ENCODE measurements around the gene CRTC3.
A peak's percentile ranks its signal among the peaks of the same experiment; 100 is the strongest.

CRTC3 gene

DNA sequence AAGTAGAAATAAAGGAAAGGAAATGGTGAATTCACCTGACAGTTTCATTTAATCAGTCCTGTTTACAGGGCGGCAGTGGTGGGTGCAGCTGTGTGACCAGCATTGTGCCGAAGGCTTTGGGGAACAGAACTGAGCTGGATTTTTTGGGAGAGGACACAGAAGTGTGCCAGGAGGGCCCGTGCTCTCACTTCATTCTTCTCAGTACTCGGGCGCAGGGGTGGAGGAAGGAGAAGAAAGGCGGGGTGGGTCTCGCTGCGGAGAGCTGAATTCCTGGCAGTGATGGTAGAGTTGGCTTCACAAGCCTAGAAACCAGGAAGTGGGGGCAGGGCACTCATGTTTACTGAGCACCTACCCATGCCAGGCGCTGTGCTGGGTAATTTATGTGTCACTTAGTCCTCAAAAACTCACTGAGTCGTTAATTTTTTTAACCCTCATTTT lies 64.6 kb downstream of the CRTC3 start:
- DNase-seq (ENCODE audit: low spot score) = peak; percentile 94

DNA sequence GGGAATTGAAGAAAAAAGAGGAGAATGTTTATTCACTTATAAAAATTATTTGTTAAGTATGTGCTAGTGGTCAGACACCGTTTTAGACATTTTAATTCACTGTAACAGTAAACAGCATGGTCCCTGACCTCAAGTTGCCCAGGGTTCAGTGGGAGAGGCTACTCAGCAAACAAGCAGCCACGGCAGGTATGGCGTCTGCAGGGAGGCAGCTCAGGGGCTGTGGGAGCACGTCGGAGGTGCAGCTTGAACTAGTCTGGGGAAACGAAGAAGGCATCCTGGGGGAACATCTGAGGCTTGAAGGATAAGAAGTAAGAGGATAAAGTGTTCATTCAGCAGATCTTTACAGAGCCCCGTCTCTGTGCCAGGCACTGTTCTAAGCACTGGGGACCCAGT lies 66.0 kb downstream of the CRTC3 start:
- DNase-seq (ENCODE audit: low spot score) = no peak

GRCh38 chr15:90596943-90597342 lies 67.2 kb downstream of the CRTC3 start:
- no peak for DNase-seq (ENCODE audit: low spot score)

DNA sequence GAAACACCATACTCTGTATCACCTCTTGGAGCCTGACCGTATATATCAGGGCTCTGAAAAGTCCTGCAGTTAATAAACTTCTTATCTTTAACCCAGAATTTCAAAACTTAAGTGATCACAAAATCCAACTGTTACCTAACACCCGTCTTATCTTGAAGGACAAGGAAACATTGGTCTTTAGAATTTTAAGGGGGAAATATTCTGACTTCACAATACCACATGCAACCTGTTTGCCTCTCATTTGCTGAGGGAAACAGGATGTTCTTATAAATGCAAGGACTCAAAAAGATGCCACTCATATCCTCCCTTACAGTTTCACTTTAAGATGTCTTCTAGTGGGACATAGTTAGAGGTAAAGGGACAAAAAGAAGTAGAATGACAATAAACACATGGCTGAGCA lies 67.9 kb downstream of the CRTC3 start:
- DNase-seq (ENCODE audit: low spot score) = peak; percentile 56

DNA sequence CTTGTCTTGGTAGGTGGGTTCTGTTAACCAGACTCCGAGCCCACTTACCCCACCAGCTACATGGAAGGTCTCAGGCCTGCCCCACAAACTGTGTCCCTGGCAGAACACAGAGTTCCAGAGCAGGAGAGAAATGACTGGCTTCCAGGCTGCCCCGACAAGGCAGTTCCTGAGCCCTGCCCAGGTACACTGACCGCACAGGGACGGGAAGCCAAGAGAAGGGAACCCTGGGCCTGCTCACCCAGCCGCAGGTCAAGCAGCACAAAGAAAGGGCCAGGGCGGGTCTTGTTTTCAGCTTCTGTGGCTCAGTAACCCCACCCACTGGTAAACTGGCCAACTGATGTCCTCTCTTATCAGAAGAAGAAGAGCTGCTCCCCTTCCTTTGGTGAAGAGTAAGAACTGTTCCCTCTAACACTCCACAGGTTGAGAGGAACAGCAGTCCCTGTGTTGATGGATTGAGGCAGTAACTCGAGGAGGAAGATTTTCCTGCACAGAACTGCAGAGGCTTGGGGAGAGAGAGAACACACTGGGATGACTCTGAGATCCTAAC lies 68.4 kb downstream of the CRTC3 start:
- no peak for DNase-seq (ENCODE audit: low spot score)

DNA sequence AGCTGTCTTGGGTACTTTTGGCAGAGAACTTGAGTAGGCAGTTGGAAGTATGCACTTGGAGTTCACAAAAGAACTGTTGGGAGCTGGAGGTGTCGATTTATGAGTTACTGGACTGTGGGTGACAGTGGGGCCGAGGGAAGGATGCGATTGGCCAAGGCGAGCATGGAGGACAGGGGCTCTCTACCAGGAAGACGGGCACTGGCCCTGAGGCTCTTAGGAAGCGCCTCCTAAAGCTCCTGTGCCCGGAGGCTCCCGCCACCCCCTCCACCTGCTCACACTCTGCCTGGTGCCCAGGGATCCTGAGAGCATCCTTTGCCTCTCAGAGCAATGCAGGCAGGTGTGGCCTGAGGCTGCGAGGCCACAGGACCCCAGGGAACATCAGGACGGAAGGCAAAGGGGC lies 69.0 kb downstream of the CRTC3 start:
- DNase-seq (ENCODE audit: low spot score) = no peak

GRCh38 chr15:90599116-90599515 lies 69.4 kb downstream of the CRTC3 start:
- no peak for DNase-seq (ENCODE audit: low spot score)

DNA sequence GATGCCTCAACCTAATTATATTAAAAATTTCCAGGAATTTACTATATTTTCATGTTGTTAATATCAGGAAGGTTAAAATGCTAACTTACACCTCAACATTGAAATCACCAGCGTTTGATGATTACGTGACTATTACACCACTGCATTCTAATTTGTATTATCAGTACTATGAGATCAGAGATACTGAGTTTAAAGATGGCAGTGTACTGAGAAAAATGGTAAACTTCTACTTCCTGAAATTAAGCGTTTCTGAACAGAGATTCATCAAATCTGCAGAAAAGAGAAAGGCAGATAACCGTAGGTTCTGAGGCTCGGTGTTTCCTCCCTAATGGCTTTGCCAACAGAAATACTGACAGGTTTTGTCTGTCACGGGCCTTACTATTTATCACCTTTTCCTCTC lies 69.9 kb downstream of the CRTC3 start:
- DNase-seq (ENCODE audit: low spot score) = no peak

- DNase-seq (ENCODE audit: low spot score) = no peak
Observed at GRCh38 chr15:90600954-90601353, 71.2 kb downstream of the CRTC3 start.

GRCh38 chr15:90603893-90604292 lies 74.2 kb downstream of the CRTC3 start:
- peak; percentile 51 for DNase-seq (ENCODE audit: low spot score)

DNA sequence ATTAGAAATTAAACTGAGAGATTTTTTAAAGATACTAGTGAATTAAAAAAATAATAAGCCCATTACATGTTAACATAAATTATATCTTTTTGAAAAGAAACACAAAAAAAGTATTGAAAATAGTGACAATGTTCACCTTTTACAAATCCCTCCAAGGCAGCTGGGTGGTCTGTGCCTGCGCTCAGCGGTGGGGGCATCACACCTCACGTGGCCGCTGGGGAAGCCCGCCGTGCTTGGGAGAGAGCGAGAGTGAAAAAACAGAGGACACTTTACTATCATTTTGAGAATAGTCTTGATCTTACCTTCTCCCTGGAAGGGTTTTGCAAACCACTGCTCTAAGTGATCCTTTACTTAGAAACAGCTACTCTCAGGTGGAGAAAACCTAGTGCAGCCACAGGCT lies 76.9 kb downstream of the CRTC3 start:
- DNase-seq (ENCODE audit: low spot score) = no peak

- no peak for DNase-seq (ENCODE audit: low spot score)
Observed at GRCh38 chr15:90607361-90607760, 77.6 kb downstream of the CRTC3 start.

- no peak for DNase-seq (ENCODE audit: low spot score)
Observed at GRCh38 chr15:90609242-90610180, 79.8 kb downstream of the CRTC3 start.

DNA sequence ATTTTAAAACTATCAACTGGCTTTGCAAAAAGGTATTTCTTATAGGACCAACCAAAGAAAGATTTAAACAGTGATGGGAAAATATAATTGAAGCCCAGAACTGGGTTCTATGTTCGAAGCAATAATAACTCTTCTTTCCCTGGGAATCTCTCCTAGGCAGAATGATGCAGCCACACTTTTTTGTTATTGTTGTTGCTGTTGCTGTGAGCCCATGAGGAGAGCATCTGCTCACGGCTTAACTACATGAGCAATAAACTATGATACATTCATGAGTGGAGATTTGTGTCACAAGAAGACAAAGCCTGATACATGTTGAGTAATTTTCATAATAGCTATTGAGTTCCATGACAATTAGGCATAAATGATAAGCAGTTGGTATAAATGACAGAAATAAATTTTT lies 80.5 kb downstream of the CRTC3 start:
- DNase-seq (ENCODE audit: low spot score) = no peak

GRCh38 chr15:90611157-90611556 lies 81.4 kb downstream of the CRTC3 start:
- no peak for DNase-seq (ENCODE audit: low spot score)

GRCh38 chr15:90617171-90617570 lies 87.4 kb downstream of the CRTC3 start:
- DNase-seq (ENCODE audit: low spot score) = no peak

- DNase-seq (ENCODE audit: low spot score) = no peak
Observed at GRCh38 chr15:90617668-90618097, 88.0 kb downstream of the CRTC3 start.

DNA sequence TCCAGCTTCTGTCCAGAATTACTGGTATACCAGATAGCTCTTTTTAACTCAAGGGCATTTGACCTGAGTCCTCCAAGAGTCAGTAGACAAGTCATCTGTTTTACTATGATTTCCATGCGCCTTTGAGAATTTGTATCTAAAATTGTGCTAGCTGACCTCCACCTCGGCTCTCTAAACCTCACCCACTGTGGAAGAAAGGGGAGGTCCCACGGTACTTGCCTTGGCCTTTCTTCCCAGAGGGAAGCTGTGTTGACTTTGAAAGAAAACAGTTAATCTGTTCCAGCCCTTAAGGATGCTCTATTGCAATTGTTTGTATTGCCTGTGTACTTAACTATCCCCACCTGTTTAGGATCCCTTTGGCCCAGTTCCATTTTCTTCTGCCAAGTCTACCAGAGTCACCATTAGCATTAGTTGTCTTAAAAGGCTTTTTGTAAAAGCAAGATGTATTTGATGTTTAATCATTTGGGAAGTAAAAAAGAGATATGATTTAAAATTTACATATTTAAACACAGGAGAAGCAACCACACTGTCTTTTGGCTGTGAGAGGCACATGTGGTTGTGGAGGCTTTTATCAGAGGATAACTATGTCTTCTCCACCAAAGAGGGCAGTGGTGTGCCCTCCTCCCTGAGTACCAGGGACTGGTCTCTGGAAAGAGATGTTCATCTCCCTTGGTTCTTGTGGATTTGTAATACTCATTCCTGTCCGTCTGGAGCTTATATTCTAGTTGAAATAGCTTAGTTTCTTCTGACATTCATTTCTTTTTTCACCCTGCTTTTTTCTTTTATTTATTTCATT lies 88.8 kb downstream of the CRTC3 start:
- DNase-seq (ENCODE audit: low spot score) = no peak

GRCh38 chr15:90619468-90619867 lies 89.7 kb downstream of the CRTC3 start:
- DNase-seq (ENCODE audit: low spot score) = no peak

- DNase-seq (ENCODE audit: low spot score) = no peak
Observed at GRCh38 chr15:90619939-90620338, 90.2 kb downstream of the CRTC3 start.

GRCh38 chr15:90620379-90621067 lies 90.8 kb downstream of the CRTC3 start:
- peak; percentile 35 for DNase-seq (ENCODE audit: low spot score)

GRCh38 chr15:90623854-90624253 lies 94.1 kb downstream of the CRTC3 start:
- no peak for DNase-seq (ENCODE audit: low spot score)

Measured in CD4-positive, alpha-beta T cell treated with Interleukin-6 at 100 ng/mL for 8 hours (primary cell).